Measurements from ENCODE around the gene KCTD1.

Gene KCTD1

GRCh38 chr18:26468931-26469340 lies 79.4 kb downstream of the KCTD1 start:
- H2BK120ac ChIP-seq (ENCODE audit: insufficient read depth, low read length, poor library complexity): no peak overlapping the region

GRCh38 chr18:26466026-26466425 lies 82.3 kb downstream of the KCTD1 start:
- H2AK5ac ChIP-seq (ENCODE audit: low read length): no peak overlapping the region

More at GRCh38 chr18:26468931-26469340, 79.4 kb downstream of the KCTD1 start:
- Histone ChIP-seq H3K9ac (ENCODE audit: low read length) (no peak overlapping the region), H3K27me3 (ENCODE audit: insufficient read depth, low read length) (no peaks in the 10 kb centered on the region), H3K18ac (ENCODE audit: low read length) (no peak overlapping the region), H2BK12ac (ENCODE audit: low read length) (no peak overlapping the region), H3K4me2 (ENCODE audit: low read length) (no peak overlapping the region), H4K8ac (ENCODE audit: low read depth, low read length) (no peak overlapping the region), H3K27ac (ENCODE audit: low read depth, low read length) (no peak overlapping the region), H3K4ac (ENCODE audit: low read depth, low read length) (no peak overlapping the region), H2AFZ (ENCODE audit: insufficient read depth, low read length, poor library complexity) (no peak overlapping the region), H3K23ac (ENCODE audit: low read length) (no peak overlapping the region), H4K12ac (ENCODE audit: low read depth, low read length) (no peak overlapping the region), H3K36me3 (ENCODE audit: control insufficient read depth in 1 of 2, insufficient read depth in 2 of 2, low read length in 2 of 2) (no peaks in the 10 kb centered on the region), H3K4me1 (ENCODE audit: control insufficient read depth in 1 of 2, insufficient read depth in 2 of 2, low read length in 2 of 2) (peaks cover 7 to 9% of the 10 kb centered on the region in 2 experiments), H3K4me3 (ENCODE audit: low read depth, low read length) (no peak overlapping the region), H2BK5ac (ENCODE audit: low read depth, low read length, poor library complexity) (no peak overlapping the region), H2AK5ac (ENCODE audit: low read length) (no peak overlapping the region), H3K79me2 (ENCODE audit: control insufficient read depth, insufficient read depth, low read length, poor library complexity) (no peaks in the 10 kb centered on the region), H3K79me1 (ENCODE audit: low read length) (no peaks in the 10 kb centered on the region), H3K14ac (ENCODE audit: low read length) (no peak overlapping the region), H4K91ac (ENCODE audit: low read depth, low read length) (no peak overlapping the region), H3K9me3 (ENCODE audit: insufficient read depth, low read depth, low read length) (peaks cover 1% of the 10 kb centered on the region)
- WGBS (ENCODE audit: extremely low coverage, insufficient coverage, insufficient read length): no CpG with 5 or more reads among the region's 4 CpGs
- DNase-seq: peak in 1 of 2 donors; percentile 35

GRCh38 chr18:26465431-26465830 lies 82.9 kb downstream of the KCTD1 start:
- Histone ChIP-seq H4K12ac (ENCODE audit: low read depth, low read length) (no peak overlapping the region), H2BK12ac (ENCODE audit: low read length) (no peak overlapping the region), H3K27ac (ENCODE audit: low read depth, low read length) (no peak overlapping the region), H3K4me2 (ENCODE audit: low read length) (no peak overlapping the region), H3K4ac (ENCODE audit: low read depth, low read length) (no peak overlapping the region), H3K27me3 (ENCODE audit: insufficient read depth, low read length) (no peaks in the 10 kb centered on the region), H3K4me3 (ENCODE audit: low read depth, low read length) (no peak overlapping the region), H3K23ac (ENCODE audit: low read length) (no peak overlapping the region), H3K79me1 (ENCODE audit: low read length) (no peaks in the 10 kb centered on the region), H2AFZ (ENCODE audit: insufficient read depth, low read length, poor library complexity) (no peak overlapping the region), H3K9ac (ENCODE audit: low read length) (no peak overlapping the region), H3K9me3 (ENCODE audit: insufficient read depth, low read depth, low read length) (no peaks in the 10 kb centered on the region), H2BK5ac (ENCODE audit: low read depth, low read length, poor library complexity) (no peak overlapping the region), H4K8ac (ENCODE audit: low read depth, low read length) (no peak overlapping the region), H3K79me2 (ENCODE audit: control insufficient read depth, insufficient read depth, low read length, poor library complexity) (no peaks in the 10 kb centered on the region), H2BK120ac (ENCODE audit: insufficient read depth, low read length, poor library complexity) (no peak overlapping the region), H3K4me1 (ENCODE audit: control insufficient read depth in 1 of 2, insufficient read depth in 2 of 2, low read length in 2 of 2) (peaks cover 2 to 3% of the 10 kb centered on the region in 2 experiments), H3K18ac (ENCODE audit: low read length) (no peak overlapping the region), H4K91ac (ENCODE audit: low read depth, low read length) (no peak overlapping the region), H2AK5ac (ENCODE audit: low read length) (no peak overlapping the region), H3K14ac (ENCODE audit: low read length) (no peak overlapping the region), H3K36me3 (ENCODE audit: control insufficient read depth in 1 of 2, insufficient read depth in 2 of 2, low read length in 2 of 2) (no peaks in the 10 kb centered on the region)
- no peak for DNase-seq
- no CpG with 5 or more reads among the region's 12 CpGs for WGBS (ENCODE audit: extremely low coverage, insufficient coverage, insufficient read length)

More at GRCh38 chr18:26466026-26466425, 82.3 kb downstream of the KCTD1 start:
- H3K4me3 ChIP-seq (ENCODE audit: low read depth, low read length): no peak overlapping the region
- no peak overlapping the region for H3K14ac ChIP-seq (ENCODE audit: low read length)
- H3K36me3 ChIP-seq (ENCODE audit: control insufficient read depth in 1 of 2, insufficient read depth in 2 of 2, low read length in 2 of 2): no peaks in the 10 kb centered on the region
- no peak overlapping the region for H3K4me2 ChIP-seq (ENCODE audit: low read length)
- no peaks in the 10 kb centered on the region for H3K79me2 ChIP-seq (ENCODE audit: control insufficient read depth, insufficient read depth, low read length, poor library complexity)
- no peak overlapping the region for H2BK5ac ChIP-seq (ENCODE audit: low read depth, low read length, poor library complexity)
- no peak overlapping the region for H4K91ac ChIP-seq (ENCODE audit: low read depth, low read length)
- DNase-seq: no peak
- no peaks in the 10 kb centered on the region for H3K79me1 ChIP-seq (ENCODE audit: low read length)
- H3K4ac ChIP-seq (ENCODE audit: low read depth, low read length): no peak overlapping the region
- no peaks in the 10 kb centered on the region for H3K9me3 ChIP-seq (ENCODE audit: insufficient read depth, low read depth, low read length)
- no peak overlapping the region for H2BK12ac ChIP-seq (ENCODE audit: low read length)
- no peak overlapping the region for H4K12ac ChIP-seq (ENCODE audit: low read depth, low read length)
- no peak overlapping the region for H3K23ac ChIP-seq (ENCODE audit: low read length)
- no peak overlapping the region for H2BK120ac ChIP-seq (ENCODE audit: insufficient read depth, low read length, poor library complexity)
- H3K27me3 ChIP-seq (ENCODE audit: insufficient read depth, low read length): no peaks in the 10 kb centered on the region
- WGBS (ENCODE audit: extremely low coverage, insufficient coverage, insufficient read length): no CpG with 5 or more reads among the region's 10 CpGs
- no peak overlapping the region for H4K8ac ChIP-seq (ENCODE audit: low read depth, low read length)
- H3K18ac ChIP-seq (ENCODE audit: low read length): no peak overlapping the region
- H2AFZ ChIP-seq (ENCODE audit: insufficient read depth, low read length, poor library complexity): no peak overlapping the region
- H3K9ac ChIP-seq (ENCODE audit: low read length): no peak overlapping the region
- H3K27ac ChIP-seq (ENCODE audit: low read depth, low read length): no peak overlapping the region
- H3K4me1 ChIP-seq (ENCODE audit: control insufficient read depth in 1 of 2, insufficient read depth in 2 of 2, low read length in 2 of 2): peaks cover 7 to 8% of the 10 kb centered on the region in 2 experiments

- Histone ChIP-seq H2BK5ac (ENCODE audit: low read depth, low read length, poor library complexity) (no peak overlapping the region), H4K12ac (ENCODE audit: low read depth, low read length) (no peak overlapping the region), H2AFZ (ENCODE audit: insufficient read depth, low read length, poor library complexity) (no peak overlapping the region), H3K4me1 (ENCODE audit: control insufficient read depth in 1 of 2, insufficient read depth in 2 of 2, low read length in 2 of 2) (no peaks in the 10 kb centered on the region), H3K4me2 (ENCODE audit: low read length) (no peak overlapping the region), H2BK120ac (ENCODE audit: insufficient read depth, low read length, poor library complexity) (no peak overlapping the region), H3K18ac (ENCODE audit: low read length) (no peak overlapping the region), H4K8ac (ENCODE audit: low read depth, low read length) (no peak overlapping the region), H3K27me3 (ENCODE audit: insufficient read depth, low read length) (no peaks in the 10 kb centered on the region), H3K27ac (ENCODE audit: low read depth, low read length) (no peak overlapping the region), H3K14ac (ENCODE audit: low read length) (no peak overlapping the region), H2AK5ac (ENCODE audit: low read length) (no peak overlapping the region), H3K9me3 (ENCODE audit: insufficient read depth, low read depth, low read length) (no peaks in the 10 kb centered on the region), H3K79me2 (ENCODE audit: control insufficient read depth, insufficient read depth, low read length, poor library complexity) (no peaks in the 10 kb centered on the region), H2BK12ac (ENCODE audit: low read length) (no peak overlapping the region), H3K4ac (ENCODE audit: low read depth, low read length) (no peak overlapping the region), H3K4me3 (ENCODE audit: low read depth, low read length) (no peak overlapping the region), H3K79me1 (ENCODE audit: low read length) (no peaks in the 10 kb centered on the region), H3K36me3 (ENCODE audit: control insufficient read depth in 1 of 2, insufficient read depth in 2 of 2, low read length in 2 of 2) (peaks cover 0 to 2% of the 10 kb centered on the region in 2 experiments), H4K91ac (ENCODE audit: low read depth, low read length) (no peak overlapping the region), H3K23ac (ENCODE audit: low read length) (no peak overlapping the region), H3K9ac (ENCODE audit: low read length) (no peak overlapping the region)
- no peak for DNase-seq
- no CpG with 5 or more reads among the region's 11 CpGs for WGBS (ENCODE audit: extremely low coverage, insufficient coverage, insufficient read length)
Measured at GRCh38 chr18:26464128-26465011, 84.0 kb downstream of the KCTD1 start.
